Measurements from ENCODE around the gene MYPOP. TPM values are rescaled to one million over a fixed set of nuclear protein-coding genes. Genes with fewer than 3 reads are reported as not detected.
A peak's percentile ranks its signal among the peaks of the same experiment; 100 is the strongest.

The MYPOP gene
- total and polyA plus RNA-seq, 2 of the 13 experiments (the other 11 are each of a cell fraction or from before 2014, with no cell fraction given): 2.3 to 2.7 TPM

DNA sequence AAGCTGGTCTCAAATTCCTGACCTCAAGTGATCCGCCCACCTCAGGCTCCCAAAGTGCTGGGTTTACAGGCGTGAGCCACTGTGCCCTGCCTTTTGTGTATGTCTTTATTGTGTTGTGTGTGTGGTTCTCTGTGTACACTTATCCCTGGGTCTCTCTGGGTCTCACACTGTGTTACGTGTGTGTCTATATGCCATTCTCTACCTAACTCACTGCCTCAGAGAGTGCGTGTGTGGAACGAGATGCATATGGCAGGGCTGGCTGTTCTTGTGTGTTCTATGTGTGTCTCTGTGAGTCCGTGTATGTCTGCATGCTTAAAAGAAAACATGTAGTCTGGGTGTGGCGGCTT, 27.8 kb downstream of the MYPOP start (continued):
- TF ChIP-seq HOXA3 (CRISPR knock-in tag; IDR thresholded peaks at IDR 0.05) (peak; percentile 46; the same call in 1 of the 2 replicates), RXRA (CRISPR knock-in tag; IDR thresholded peaks at IDR 0.05) (peak; percentile 66; the same call in 1 of the 2 replicates), MED1 (CRISPR knock-in tag; IDR thresholded peaks at IDR 0.05) (peak; percentile 54; the same call in 1 of the 2 replicates), ZNF746 (CRISPR knock-in tag; IDR thresholded peaks at IDR 0.05) (no peak), HDAC2 (CRISPR knock-in tag; IDR thresholded peaks at IDR 0.05) (peak; percentile 13; the same call in 1 of the 2 replicates), HIC2 (CRISPR knock-in tag; IDR thresholded peaks at IDR 0.05; ENCODE audit: low read depth) (no peak; the same call in 1 of the 2 replicates), ZNF292 (CRISPR knock-in tag; IDR thresholded peaks at IDR 0.05; ENCODE audit: borderline replicate concordance, low read depth) (0 out of 2 replicates have a peak, but pooled peaks have one; percentile 20), NCOA2 (CRISPR knock-in tag; IDR thresholded peaks at IDR 0.05) (peak; percentile 63), NR2F6 (IDR thresholded peaks at IDR 0.05) (no peak), NR2F6 (CRISPR knock-in tag; IDR thresholded peaks at IDR 0.05) (peak; percentile 49; the same call in 1 of the 2 replicates), ZNF512 (CRISPR knock-in tag; IDR thresholded peaks at IDR 0.05) (no peak), GATAD2A (CRISPR knock-in tag; IDR thresholded peaks at IDR 0.05) (peak; percentile 53), SP5 (CRISPR knock-in tag; IDR thresholded peaks at IDR 0.05; ENCODE audit: borderline replicate concordance, low read depth) (peak; percentile 79), ZNF691 (CRISPR knock-in tag; IDR thresholded peaks at IDR 0.05; ENCODE audit: borderline replicate concordance, low read depth) (no peak), ZBTB20 (CRISPR knock-in tag; IDR thresholded peaks at IDR 0.05; ENCODE audit: borderline replicate concordance, low read depth) (0 out of 2 replicates have a peak, but pooled peaks have one; percentile 17), KDM6A (CRISPR knock-in tag; IDR thresholded peaks at IDR 0.05; ENCODE audit: low read depth) (peak; percentile 5; the same call in 1 of the 2 replicates), SETDB1 (CRISPR knock-in tag; IDR thresholded peaks at IDR 0.05; ENCODE audit: borderline replicate concordance) (no peak), ZSCAN21 (CRISPR knock-in tag; IDR thresholded peaks at IDR 0.05; ENCODE audit: borderline replicate concordance) (no peak), ZNF7 (CRISPR knock-in tag; IDR thresholded peaks at IDR 0.05) (peak; percentile 5; the same call in 1 of the 2 replicates), POLR2AphosphoS5 (IDR thresholded peaks at IDR 0.05; ENCODE audit: low read depth, low read length) (peak; percentile 31; the same call in 1 of the 2 replicates), ZNF232 (CRISPR knock-in tag; IDR thresholded peaks at IDR 0.05; ENCODE audit: borderline replicate concordance) (no peak), TBX3 (IDR thresholded peaks at IDR 0.05; ENCODE audit: borderline replicate concordance) (no peak), HOXA7 (CRISPR knock-in tag; IDR thresholded peaks at IDR 0.05) (no peak), RXRB (CRISPR knock-in tag; IDR thresholded peaks at IDR 0.05; ENCODE audit: borderline replicate concordance) (peak; percentile 37), ETV5 (CRISPR knock-in tag; IDR thresholded peaks at IDR 0.05; ENCODE audit: borderline replicate concordance) (0 out of 2 replicates have a peak, but pooled peaks have one; percentile 30), ZFYVE20 (CRISPR knock-in tag; IDR thresholded peaks at IDR 0.05; ENCODE audit: borderline replicate concordance, low read depth) (no peak), ZZZ3 (CRISPR knock-in tag; IDR thresholded peaks at IDR 0.05; ENCODE audit: borderline replicate concordance) (no peak)
- TF ChIP-seq, protein P1, sequence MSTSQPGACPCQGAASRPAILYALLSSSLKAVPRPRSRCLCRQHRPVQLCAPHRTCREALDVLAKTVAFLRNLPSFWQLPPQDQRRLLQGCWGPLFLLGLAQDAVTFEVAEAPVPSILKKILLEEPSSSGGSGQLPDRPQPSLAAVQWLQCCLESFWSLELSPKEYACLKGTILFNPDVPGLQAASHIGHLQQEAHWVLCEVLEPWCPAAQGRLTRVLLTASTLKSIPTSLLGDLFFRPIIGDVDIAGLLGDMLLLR (CRISPR knock-in tag; IDR thresholded peaks at IDR 0.05): peak; percentile 45; the same call in 1 of the 2 replicates
